SU-DHL-6 (cell line): ENCODE measurements around the gene RPGRIP1L.

Experiments
- CTCF ChIP-seq: fragments of 200-600 bp; sonication (generic); IDR thresholded peaks from one replicate; pipeline ENCODE4 v1.5.1; 2017; ENCODE audit warnings: antibody characterized with exemption, mild to moderate bottlenecking, low read length, moderate library complexity; ENCODE audit not compliant: insufficient read depth, poor library complexity, severe bottlenecking
- EZH2phosphoT487 ChIP-seq: fragments of 200-600 bp; sonication (generic), shearing (Covaris generic); conservative IDR thresholded peaks from 2 replicates; pipeline ENCODE4 v1.6.1; 2018; ENCODE audit warnings: mild to moderate bottlenecking, antibody characterized with exemption, low read length, moderate library complexity, mixed read lengths

DNA sequence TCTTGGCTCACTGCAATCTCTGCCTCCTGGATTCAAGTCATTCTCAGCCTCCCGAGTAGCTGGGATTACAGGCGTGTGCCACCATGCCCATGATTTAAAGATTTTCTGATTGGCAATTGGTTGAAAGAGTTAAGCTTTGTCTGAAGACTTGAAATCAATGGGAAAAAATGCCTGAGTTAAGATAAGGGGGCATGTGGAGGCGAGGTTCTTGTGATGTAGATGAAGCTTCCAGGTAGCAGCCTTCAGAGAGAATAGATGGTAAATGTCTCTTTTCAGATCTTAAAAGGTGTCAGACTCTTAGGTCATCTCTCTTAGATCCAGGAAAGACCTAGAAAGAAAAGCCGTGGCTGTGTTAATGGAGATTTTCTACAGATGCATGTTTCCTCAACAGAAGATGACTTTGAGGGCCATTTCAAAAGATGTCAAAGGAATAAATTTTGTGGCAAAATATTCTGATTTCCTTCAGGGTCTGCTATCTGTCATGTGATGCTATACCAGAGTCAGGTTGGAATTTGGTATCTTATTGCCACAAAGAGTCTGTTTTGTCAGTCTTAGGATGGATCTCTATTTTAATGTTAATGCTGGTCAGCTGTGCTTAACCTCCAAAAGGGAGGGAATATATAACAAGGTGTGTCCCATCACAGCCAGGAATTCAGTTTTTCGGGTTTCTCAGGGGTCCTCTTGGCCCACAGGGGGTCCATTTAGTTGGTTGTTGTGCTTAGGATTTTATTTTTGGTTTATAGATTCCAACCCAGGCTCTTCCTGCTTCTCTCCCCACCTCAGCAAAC lies 142.4 kb downstream of the RPGRIP1L start:
- TF ChIP-seq CTCF (no peak), EZH2phosphoT487 (no peak)
